ENCODE data around the gene RPA3.

RPA3 gene

DNA sequence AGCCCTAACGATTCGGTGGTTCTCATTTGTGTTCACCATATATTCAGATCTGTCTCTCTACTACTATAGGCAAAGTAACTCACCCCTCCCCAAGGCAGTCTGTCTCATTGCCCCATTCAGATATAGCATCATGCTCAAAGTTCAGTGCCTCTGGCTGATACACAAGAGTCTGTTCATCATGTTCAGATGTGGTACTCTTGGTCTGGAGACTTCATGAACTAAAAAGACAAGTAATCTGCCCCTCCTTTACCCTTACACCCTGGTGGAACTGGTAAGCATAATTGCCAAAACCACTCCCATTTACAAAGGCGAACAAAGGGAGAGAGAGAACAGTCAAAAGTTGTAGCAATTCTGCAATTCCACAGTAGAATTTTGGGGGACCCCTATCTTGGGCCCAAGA is 47.9 kb downstream of the RPA3 start:
- TF ChIP-seq, protein P1, sequence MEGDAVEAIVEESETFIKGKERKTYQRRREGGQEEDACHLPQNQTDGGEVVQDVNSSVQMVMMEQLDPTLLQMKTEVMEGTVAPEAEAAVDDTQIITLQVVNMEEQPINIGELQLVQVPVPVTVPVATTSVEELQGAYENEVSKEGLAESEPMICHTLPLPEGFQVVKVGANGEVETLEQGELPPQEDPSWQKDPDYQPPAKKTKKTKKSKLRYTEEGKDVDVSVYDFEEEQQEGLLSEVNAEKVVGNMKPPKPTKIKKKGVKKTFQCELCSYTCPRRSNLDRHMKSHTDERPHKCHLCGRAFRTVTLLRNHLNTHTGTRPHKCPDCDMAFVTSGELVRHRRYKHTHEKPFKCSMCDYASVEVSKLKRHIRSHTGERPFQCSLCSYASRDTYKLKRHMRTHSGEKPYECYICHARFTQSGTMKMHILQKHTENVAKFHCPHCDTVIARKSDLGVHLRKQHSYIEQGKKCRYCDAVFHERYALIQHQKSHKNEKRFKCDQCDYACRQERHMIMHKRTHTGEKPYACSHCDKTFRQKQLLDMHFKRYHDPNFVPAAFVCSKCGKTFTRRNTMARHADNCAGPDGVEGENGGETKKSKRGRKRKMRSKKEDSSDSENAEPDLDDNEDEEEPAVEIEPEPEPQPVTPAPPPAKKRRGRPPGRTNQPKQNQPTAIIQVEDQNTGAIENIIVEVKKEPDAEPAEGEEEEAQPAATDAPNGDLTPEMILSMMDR (IDR thresholded peaks at IDR 0.05; ENCODE audit: low read depth, low read length), result no peak
- no peak for TF ChIP-seq EZH2phosphoT487 (IDR thresholded peaks at IDR 0.05; ENCODE audit: low read depth)
- Histone ChIP-seq H2AFZ (ENCODE audit: low read depth, low read length) (no peak overlapping the region), H4K20me1 (ENCODE audit: insufficient read depth, low read length) (no peaks in the 10 kb centered on the region), H3K4me2 (ENCODE audit: low read length) (no peak overlapping the region), H3K4me1 (ENCODE audit: low read length) (no peaks in the 10 kb centered on the region), H3K4me3 (ENCODE audit: low read length) (no peak overlapping the region), H3K79me2 (ENCODE audit: low read length) (no peaks in the 10 kb centered on the region), H3K27ac (ENCODE audit: low read length) (no peak overlapping the region), H3K36me3 (replicated peaks; ENCODE audit: low read depth, low read length) (no peaks in the 10 kb centered on the region), H3K9me3 (ENCODE audit: insufficient read depth, low read length) (no peaks in the 10 kb centered on the region), H3K27me3 (ENCODE audit: low read depth, low read length) (no peaks in the 10 kb centered on the region), H3K9ac (ENCODE audit: low read length) (no peak overlapping the region)

DNA sequence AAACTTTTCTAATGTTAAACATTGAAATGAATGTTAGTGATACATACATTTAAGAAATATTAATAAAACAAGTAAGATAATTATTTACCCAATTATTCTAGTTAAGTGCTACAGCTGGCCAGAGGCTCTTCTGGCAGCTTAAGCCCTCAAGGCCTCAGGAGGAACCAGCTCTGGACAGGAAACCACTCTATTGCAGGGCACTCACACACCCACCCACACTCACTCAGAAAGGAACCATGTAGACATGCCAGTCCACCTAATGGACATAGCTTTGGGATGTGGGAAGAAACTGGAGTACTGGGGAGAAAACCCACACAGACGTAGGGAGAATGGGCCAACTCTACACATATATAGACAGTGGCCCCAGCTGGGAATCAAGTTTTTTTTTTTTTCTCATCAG is 49.7 kb downstream of the RPA3 start:
- no peak overlapping the region for H3K4me3 ChIP-seq (ENCODE audit: low read length)
- no peak overlapping the region for H3K4me2 ChIP-seq (ENCODE audit: low read length)
- H3K36me3 ChIP-seq (replicated peaks; ENCODE audit: low read depth, low read length), result no peaks in the 10 kb centered on the region
- no peak overlapping the region for H3K9ac ChIP-seq (ENCODE audit: low read length)
- H3K27ac ChIP-seq (ENCODE audit: low read length), result no peak overlapping the region
- no peaks in the 10 kb centered on the region for H4K20me1 ChIP-seq (ENCODE audit: insufficient read depth, low read length)
- no peaks in the 10 kb centered on the region for H3K27me3 ChIP-seq (ENCODE audit: low read depth, low read length)
- H3K79me2 ChIP-seq (ENCODE audit: low read length), result no peaks in the 10 kb centered on the region
- TF ChIP-seq EZH2phosphoT487 (IDR thresholded peaks at IDR 0.05; ENCODE audit: low read depth), result no peak
- TF ChIP-seq, protein P1 (IDR thresholded peaks at IDR 0.05; ENCODE audit: low read depth, low read length), result no peak
- H2AFZ ChIP-seq (ENCODE audit: low read depth, low read length), result no peak overlapping the region
- no peaks in the 10 kb centered on the region for H3K4me1 ChIP-seq (ENCODE audit: low read length)
- no peaks in the 10 kb centered on the region for H3K9me3 ChIP-seq (ENCODE audit: insufficient read depth, low read length)

DNA sequence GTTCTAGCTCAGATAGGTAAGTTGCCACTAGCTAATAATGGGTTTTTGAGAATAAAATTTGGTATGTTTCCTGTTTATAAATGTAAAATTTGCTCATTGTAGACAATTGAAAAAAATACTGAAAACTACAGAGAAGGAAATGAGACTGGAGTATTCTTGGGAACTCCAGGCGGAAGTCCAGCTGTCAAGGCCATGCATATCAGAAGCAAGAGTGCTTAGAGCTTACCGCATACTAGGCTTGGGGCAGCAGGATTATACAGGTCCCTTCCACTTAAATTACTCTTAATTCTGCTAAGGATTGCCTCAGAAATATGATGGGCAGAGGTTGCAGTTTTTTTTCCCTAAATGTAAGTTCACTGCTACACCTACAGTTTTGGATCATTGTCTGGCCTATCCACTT is 51.2 kb downstream of the RPA3 start:
- Histone ChIP-seq H2AFZ (ENCODE audit: low read depth, low read length) (no peak overlapping the region), H3K4me1 (ENCODE audit: low read length) (no peaks in the 10 kb centered on the region), H3K27me3 (ENCODE audit: low read depth, low read length) (no peaks in the 10 kb centered on the region), H3K36me3 (replicated peaks; ENCODE audit: low read depth, low read length) (no peaks in the 10 kb centered on the region), H3K9me3 (ENCODE audit: insufficient read depth, low read length) (no peaks in the 10 kb centered on the region), H3K4me3 (ENCODE audit: low read length) (no peak overlapping the region), H3K4me2 (ENCODE audit: low read length) (no peak overlapping the region), H3K9ac (ENCODE audit: low read length) (no peak overlapping the region), H4K20me1 (ENCODE audit: insufficient read depth, low read length) (no peaks in the 10 kb centered on the region), H3K27ac (ENCODE audit: low read length) (no peak overlapping the region), H3K79me2 (ENCODE audit: low read length) (no peaks in the 10 kb centered on the region)
- TF ChIP-seq, protein P1 (IDR thresholded peaks at IDR 0.05; ENCODE audit: low read depth, low read length), result no peak
- no peak for TF ChIP-seq EZH2phosphoT487 (IDR thresholded peaks at IDR 0.05; ENCODE audit: low read depth)

DNA sequence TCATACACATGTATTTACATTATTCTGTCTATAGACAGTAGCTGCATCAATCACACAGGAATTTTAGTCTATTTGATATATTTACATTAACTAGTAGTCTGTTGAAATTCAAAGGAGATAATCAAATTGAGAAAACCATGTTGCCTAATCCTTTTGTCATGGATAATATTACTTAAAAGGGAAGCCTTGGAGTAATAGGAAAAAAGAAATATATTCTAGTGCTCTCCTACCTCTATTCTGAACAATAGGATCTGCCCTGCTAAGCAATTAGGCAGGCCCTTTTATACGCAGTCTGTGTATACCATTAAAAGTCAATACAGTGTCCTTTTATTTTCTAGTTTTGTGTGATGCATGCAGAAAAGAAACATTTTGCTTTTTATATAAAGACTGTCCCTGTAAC is 53.4 kb downstream of the RPA3 start:
- no peak overlapping the region for H3K4me2 ChIP-seq (ENCODE audit: low read length)
- H3K79me2 ChIP-seq (ENCODE audit: low read length), result no peaks in the 10 kb centered on the region
- H3K4me3 ChIP-seq (ENCODE audit: low read length), result no peak overlapping the region
- H3K27ac ChIP-seq (ENCODE audit: low read length), result no peak overlapping the region
- H4K20me1 ChIP-seq (ENCODE audit: insufficient read depth, low read length), result no peaks in the 10 kb centered on the region
- no peaks in the 10 kb centered on the region for H3K4me1 ChIP-seq (ENCODE audit: low read length)
- no peaks in the 10 kb centered on the region for H3K36me3 ChIP-seq (replicated peaks; ENCODE audit: low read depth, low read length)
- H2AFZ ChIP-seq (ENCODE audit: low read depth, low read length), result no peak overlapping the region
- no peaks in the 10 kb centered on the region for H3K27me3 ChIP-seq (ENCODE audit: low read depth, low read length)
- H3K9ac ChIP-seq (ENCODE audit: low read length), result no peak overlapping the region
- TF ChIP-seq EZH2phosphoT487 (IDR thresholded peaks at IDR 0.05; ENCODE audit: low read depth), result no peak
- TF ChIP-seq, protein P1 (IDR thresholded peaks at IDR 0.05; ENCODE audit: low read depth, low read length), result no peak
- no peaks in the 10 kb centered on the region for H3K9me3 ChIP-seq (ENCODE audit: insufficient read depth, low read length)

Data from OCI-LY3 (cell line).